ENCODE measurements around the gene MUC22. TPM values are rescaled to one million over a fixed set of nuclear protein-coding genes. Genes with fewer than 3 reads are reported as not detected.
A peak's percentile ranks its signal among the peaks of the same experiment; 100 is the strongest.

MUC22 gene
- polyA plus RNA-seq, 1 donor = not detected

- Histone ChIP-seq H3K27ac (ENCODE audit: low read length) (no peak overlapping the region), H3K36me3 (ENCODE audit: control insufficient read depth, insufficient read depth, low read length) (no peaks in the 10 kb centered on the region), H3K4me1 (ENCODE audit: control insufficient read depth, insufficient read depth, low read length) (no peaks in the 10 kb centered on the region), H3K4me3 (ENCODE audit: low read length) (no peak overlapping the region), H3K9me3 (ENCODE audit: control insufficient read depth, low read depth, low read length) (no peaks in the 10 kb centered on the region), H3K27me3 (ENCODE audit: control insufficient read depth, insufficient read depth, low read length) (peaks cover 3% of the 10 kb centered on the region)
- no peak for DNase-seq
- WGBS (ENCODE audit: insufficient coverage, low lambda C conversion rate) = no CpG with 5 or more reads among the region's 1 CpG
Measured at GRCh38 chr6:31075528-31075927, 65.3 kb downstream of the MUC22 start.

GRCh38 chr6:31076611-31077010 lies 66.3 kb downstream of the MUC22 start:
- H3K27me3 ChIP-seq (ENCODE audit: control insufficient read depth, insufficient read depth, low read length) = peaks cover 3% of the 10 kb centered on the region
- WGBS (ENCODE audit: insufficient coverage, low lambda C conversion rate) = no CpG with 5 or more reads among the region's 4 CpGs
- H3K4me1 ChIP-seq (ENCODE audit: control insufficient read depth, insufficient read depth, low read length) = no peaks in the 10 kb centered on the region
- no peak for DNase-seq
- H3K36me3 ChIP-seq (ENCODE audit: control insufficient read depth, insufficient read depth, low read length) = no peaks in the 10 kb centered on the region
- H3K27ac ChIP-seq (ENCODE audit: low read length) = no peak overlapping the region
- no peak overlapping the region for H3K4me3 ChIP-seq (ENCODE audit: low read length)
- H3K9me3 ChIP-seq (ENCODE audit: control insufficient read depth, low read depth, low read length) = no peaks in the 10 kb centered on the region

GRCh38 chr6:31079656-31080261 lies 69.5 kb downstream of the MUC22 start:
- Histone ChIP-seq H3K4me1 (ENCODE audit: control insufficient read depth, insufficient read depth, low read length) (no peaks in the 10 kb centered on the region), H3K27ac (ENCODE audit: low read length) (no peak overlapping the region), H3K9me3 (ENCODE audit: control insufficient read depth, low read depth, low read length) (no peaks in the 10 kb centered on the region), H3K27me3 (ENCODE audit: control insufficient read depth, insufficient read depth, low read length) (peaks cover 7% of the 10 kb centered on the region), H3K36me3 (ENCODE audit: control insufficient read depth, insufficient read depth, low read length) (no peaks in the 10 kb centered on the region), H3K4me3 (ENCODE audit: low read length) (no peak overlapping the region)
- no CpG with 5 or more reads among the region's 22 CpGs for WGBS (ENCODE audit: insufficient coverage, low lambda C conversion rate)
- DNase-seq = peak; percentile 40 to 45

GRCh38 chr6:31081872-31082271 lies 71.6 kb downstream of the MUC22 start:
- no peak for DNase-seq
- H3K4me3 ChIP-seq (ENCODE audit: low read length) = no peak overlapping the region
- WGBS (ENCODE audit: insufficient coverage, low lambda C conversion rate) = no CpG with 5 or more reads among the region's 6 CpGs
- peaks cover 14% of the 10 kb centered on the region for H3K27me3 ChIP-seq (ENCODE audit: control insufficient read depth, insufficient read depth, low read length)
- H3K27ac ChIP-seq (ENCODE audit: low read length) = no peak overlapping the region
- H3K4me1 ChIP-seq (ENCODE audit: control insufficient read depth, insufficient read depth, low read length) = no peaks in the 10 kb centered on the region
- no peaks in the 10 kb centered on the region for H3K36me3 ChIP-seq (ENCODE audit: control insufficient read depth, insufficient read depth, low read length)
- H3K9me3 ChIP-seq (ENCODE audit: control insufficient read depth, low read depth, low read length) = no peaks in the 10 kb centered on the region

GRCh38 chr6:31083742-31084354 lies 73.6 kb downstream of the MUC22 start:
- Histone ChIP-seq H3K27me3 (ENCODE audit: control insufficient read depth, insufficient read depth, low read length) (peaks cover 17% of the 10 kb centered on the region), H3K4me3 (ENCODE audit: low read length) (no peak overlapping the region), H3K36me3 (ENCODE audit: control insufficient read depth, insufficient read depth, low read length) (no peaks in the 10 kb centered on the region), H3K4me1 (ENCODE audit: control insufficient read depth, insufficient read depth, low read length) (no peaks in the 10 kb centered on the region), H3K9me3 (ENCODE audit: control insufficient read depth, low read depth, low read length) (no peaks in the 10 kb centered on the region), H3K27ac (ENCODE audit: low read length) (no peak overlapping the region)
- WGBS (ENCODE audit: insufficient coverage, low lambda C conversion rate) = no CpG with 5 or more reads among the region's 8 CpGs
- DNase-seq = no peak

Other genes starting within 250 kb of the MUC22 start
- 150 TPM for gene DDR1, start 126.0 kb upstream of the MUC22 start, polyA plus RNA-seq
- gene GTF2H4, start 102.3 kb upstream of the MUC22 start, polyA plus RNA-seq = 24.4 TPM
- gene VARS2, start 96.2 kb upstream of the MUC22 start, polyA plus RNA-seq = 43.5 TPM
- 0.70 TPM for gene SFTA2, start 78.3 kb upstream of the MUC22 start, polyA plus RNA-seq
- 0.04 TPM for gene MUCL3, start 69.5 kb upstream of the MUC22 start, polyA plus RNA-seq
- gene MUC21, start 26.8 kb upstream of the MUC22 start, polyA plus RNA-seq = not detected
- not detected for gene C6orf15, start 102.1 kb downstream of the MUC22 start, polyA plus RNA-seq
- 0.33 TPM for gene PSORS1C1, start 104.3 kb downstream of the MUC22 start, polyA plus RNA-seq
- not detected for gene CDSN, start 110.0 kb downstream of the MUC22 start, polyA plus RNA-seq
- 0.04 TPM for gene PSORS1C2, start 128.6 kb downstream of the MUC22 start, polyA plus RNA-seq
- 17.4 TPM for gene CCHCR1, start 147.3 kb downstream of the MUC22 start, polyA plus RNA-seq
- 9.1 TPM for gene TCF19, start 148.1 kb downstream of the MUC22 start, polyA plus RNA-seq
- gene POU5F1, start 160.2 kb downstream of the MUC22 start, polyA plus RNA-seq = 0.28 TPM

All from large intestine (tissue), 3 donors.